ENCODE results near the gene INPP5F.
"Not testable (repeated sequence)": the region's sequence is repeated elsewhere in the genome, so short reads cannot be mapped to it uniquely, and the experiment has no call there.

Gene INPP5F

GRCh38 chr10:119826771-119827170 lies 100.9 kb downstream of the INPP5F start:
- no peak for DNase-seq

- no peak for DNase-seq
Observed at GRCh38 chr10:119827430-119827829, 101.6 kb downstream of the INPP5F start.

DNA sequence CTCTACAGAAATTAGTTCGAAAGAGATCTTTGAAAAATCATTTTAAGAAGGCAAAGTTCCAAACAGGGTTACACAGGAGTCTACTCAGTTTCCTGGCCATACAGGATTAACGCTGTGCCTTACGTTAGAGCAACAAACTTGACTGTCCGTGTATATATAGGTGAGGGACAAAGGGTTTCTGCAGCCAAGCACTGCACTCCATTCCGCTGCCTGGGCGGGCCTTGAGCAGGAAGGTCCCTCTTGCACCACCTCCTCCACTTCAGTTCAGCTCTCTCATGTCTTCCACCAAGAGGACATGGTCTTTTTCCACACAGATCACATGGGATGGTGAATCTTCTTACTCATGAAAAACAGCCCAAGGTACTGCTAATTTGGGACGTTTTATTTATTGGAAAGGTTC lies 103.6 kb downstream of the INPP5F start:
- no peak for DNase-seq

- no peak for DNase-seq
Observed at GRCh38 chr10:119830851-119831250, 105.0 kb downstream of the INPP5F start.

DNA sequence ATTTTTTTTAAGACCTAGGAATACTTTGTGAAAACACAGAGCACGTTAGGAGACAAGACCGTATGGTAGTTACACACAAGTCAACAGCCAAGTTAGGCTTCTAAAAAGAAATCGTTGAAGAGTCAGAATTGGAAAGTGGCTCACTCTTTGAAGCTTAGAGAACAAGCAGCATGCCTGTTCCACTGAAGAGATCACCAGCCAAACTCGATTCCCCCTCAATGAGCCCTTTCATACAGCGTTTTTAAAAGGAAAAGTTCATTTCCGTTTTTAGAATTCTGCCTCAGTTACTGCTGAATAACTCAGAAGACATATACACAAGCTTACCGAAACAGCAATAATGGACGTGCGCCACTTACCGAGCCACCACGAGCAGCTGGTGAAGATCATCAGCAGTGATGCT lies 105.8 kb downstream of the INPP5F start:
- no peak for DNase-seq

- no peak for DNase-seq
Observed at GRCh38 chr10:119832951-119833350, 107.1 kb downstream of the INPP5F start.

DNA sequence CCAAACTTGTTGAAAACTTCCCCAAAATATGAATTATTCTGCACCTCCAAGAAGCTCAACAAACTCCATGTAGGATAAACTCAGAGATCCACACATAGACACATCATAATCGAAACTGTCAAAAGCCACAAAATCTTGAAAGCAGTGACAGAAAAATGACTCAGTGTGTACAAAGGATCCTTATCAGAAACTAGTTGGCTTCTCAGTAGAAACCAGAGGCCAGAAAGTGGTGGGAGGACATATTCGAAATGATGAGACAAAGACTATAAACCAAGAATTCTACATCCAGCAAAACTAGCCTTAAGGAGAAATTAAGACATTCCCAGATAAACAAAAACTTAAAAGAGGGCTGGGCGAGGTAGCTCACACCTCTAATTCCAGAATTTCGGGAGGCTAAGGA lies 108.3 kb downstream of the INPP5F start:
- no peak for DNase-seq

GRCh38 chr10:119845656-119846055 lies 119.8 kb downstream of the INPP5F start:
- no peak for DNase-seq

DNA sequence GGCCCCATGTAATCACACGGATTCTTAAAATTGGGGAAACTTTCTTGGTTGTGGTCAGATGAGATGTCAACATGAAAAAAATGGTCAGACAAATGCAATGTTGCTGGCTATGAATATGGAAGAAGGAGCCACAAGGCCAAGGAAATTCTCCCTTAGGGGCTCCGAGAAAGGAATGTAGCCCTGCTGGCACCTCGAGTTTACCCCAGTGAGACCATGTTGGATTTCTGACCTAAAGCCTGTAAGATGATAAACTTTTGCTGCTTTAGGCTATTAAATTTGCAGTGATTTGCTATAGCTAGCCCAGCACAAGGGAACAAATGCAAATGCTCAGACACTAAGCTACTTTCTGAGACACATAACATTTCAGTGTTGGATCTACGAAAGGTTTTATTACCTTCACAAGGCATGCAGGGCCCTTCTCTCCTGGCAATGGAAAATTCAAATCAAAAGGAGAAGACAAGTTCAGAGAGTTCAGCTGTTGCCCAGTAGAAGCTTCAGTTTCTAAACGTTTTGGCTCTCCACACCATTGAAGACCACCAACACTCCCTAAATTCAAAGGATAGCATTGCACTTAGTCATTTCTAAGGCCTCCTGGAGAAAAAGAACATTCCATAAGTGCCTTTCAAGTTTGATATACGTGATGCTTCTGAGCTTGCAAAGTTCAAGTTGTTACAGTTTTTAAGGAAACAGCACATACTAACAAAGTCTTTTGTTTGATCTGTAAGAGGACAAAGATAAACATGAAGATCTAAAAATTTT lies 123.4 kb downstream of the INPP5F start:
- DNase-seq, result no peak

DNA sequence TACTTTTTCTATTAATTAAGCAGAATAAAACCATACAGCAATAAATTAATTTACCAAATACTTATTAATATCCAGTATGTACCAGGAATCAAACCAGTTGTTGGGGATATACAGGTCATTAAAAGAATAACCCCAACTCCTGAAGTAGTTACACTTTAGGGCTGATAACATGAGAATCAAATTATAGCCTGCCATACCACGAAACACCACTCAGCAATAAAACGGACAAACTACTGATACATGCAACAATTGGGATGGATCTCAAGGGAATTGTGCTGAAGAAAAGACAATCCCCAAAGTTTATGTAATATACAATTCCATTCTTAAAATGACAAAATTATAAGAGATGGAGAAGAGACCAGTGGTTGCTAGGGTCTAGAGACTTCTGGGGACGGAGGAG lies 124.1 kb downstream of the INPP5F start:
- no peak for DNase-seq

DNA sequence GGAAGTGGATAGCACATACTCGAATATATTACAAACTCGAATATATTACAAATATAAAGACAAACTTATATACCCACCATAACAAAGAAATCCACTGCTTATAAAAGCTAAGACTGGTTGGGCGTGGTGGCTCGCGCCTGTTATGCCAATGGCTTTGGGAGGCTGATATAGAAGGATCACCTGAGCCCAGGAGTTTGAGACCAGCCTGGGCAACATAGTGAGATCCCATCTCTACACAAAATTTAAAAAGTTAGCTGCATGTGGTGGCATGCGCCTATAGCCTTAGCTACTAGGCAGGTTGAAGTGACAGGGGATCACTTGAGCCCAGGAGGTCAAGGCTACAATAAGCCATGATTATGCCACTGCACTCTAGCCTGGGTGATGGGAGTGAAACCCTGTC lies 126.4 kb downstream of the INPP5F start:
- no peak for DNase-seq

DNA sequence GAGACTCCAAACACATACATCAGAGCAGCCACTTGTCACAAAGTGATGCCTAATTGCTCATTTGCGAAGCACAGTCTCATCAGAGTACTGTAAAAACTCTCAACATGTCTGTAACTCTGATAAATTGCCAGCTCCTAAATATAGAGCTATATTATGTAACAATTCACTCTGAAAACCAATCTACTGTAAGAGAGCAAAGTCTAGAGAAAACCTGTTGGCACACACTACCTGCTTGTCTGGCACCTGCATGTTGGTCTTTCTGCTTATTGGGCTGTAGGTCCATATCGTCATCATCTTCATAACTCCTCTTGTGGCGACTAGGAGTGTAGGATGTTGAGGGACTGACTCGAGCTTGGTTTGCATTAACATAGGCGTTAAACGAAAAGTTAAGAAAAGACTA lies 127.0 kb downstream of the INPP5F start:
- no peak for DNase-seq

- no peak for DNase-seq
Observed at GRCh38 chr10:119853574-119853973, 127.7 kb downstream of the INPP5F start.

- no peak for DNase-seq
Observed at GRCh38 chr10:119858063-119858462, 132.2 kb downstream of the INPP5F start.

- peak; percentile 58 to 61 for DNase-seq
Observed at GRCh38 chr10:119859420-119860258, 133.8 kb downstream of the INPP5F start.

DNA sequence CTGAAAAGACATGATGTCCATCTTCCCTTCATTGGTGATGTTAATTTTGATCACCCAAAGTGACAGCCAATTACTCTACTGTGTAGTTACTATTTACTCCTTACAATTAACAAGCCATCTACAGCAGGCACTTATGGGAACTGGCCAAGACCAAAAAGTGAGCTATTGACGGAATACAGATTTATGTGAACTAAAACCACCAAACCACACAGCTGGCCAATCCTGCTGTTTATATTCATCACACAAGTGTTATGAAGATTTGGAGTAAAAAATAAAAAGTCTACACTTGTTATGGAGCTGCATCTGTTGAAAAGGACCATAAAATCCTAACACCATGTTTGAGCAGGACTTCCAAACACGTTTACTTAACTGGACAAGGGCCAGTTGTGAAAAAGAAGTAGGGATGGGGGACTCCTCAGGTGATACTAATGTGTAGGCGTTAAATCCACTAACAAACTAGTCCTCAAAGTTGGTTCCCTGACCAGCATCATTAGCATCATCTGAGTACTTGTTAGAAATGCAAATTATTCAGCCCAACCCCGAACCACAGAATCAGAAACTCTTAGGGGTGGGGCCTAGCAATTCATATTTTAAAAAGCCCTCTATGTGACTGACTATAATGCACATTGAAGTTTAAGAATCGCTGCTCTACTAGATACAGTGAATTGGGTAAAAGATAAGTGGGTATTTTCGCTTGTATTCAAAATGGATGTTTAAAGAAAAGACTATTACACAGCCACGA lies 135.2 kb downstream of the INPP5F start:
- DNase-seq, result no peak

- DNase-seq, result no peak
Observed at GRCh38 chr10:119862524-119862923, 136.7 kb downstream of the INPP5F start.

DNA sequence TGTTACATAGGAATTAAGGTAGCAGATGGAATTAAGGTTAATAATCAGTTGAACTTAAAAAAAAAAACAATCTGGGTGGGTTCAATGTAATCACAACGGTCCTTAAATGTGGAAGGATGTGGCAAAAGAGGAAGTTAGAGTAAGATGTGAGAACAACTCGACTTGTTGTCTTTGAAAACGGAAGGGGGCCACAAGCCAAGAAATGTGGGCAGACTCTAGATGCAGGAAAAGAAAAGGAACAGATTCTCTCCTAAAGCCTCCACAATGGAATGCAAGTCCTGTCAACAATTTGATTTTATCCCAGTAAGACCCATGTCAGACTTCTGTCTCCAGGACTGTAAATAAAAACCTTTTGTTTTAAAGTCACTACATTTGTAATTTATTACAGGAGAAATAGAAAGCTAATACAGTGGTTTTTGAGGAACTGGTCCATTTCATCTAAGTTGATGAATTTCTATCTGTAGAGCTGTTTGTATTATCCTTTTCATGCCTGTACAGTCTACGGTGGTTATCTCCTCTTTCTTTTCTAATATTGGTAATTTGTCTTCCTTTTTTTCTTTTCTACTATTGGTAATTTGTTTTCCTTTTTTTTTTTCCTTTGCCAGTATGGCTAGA lies 138.2 kb downstream of the INPP5F start:
- DNase-seq, result no peak

- DNase-seq, result no peak
Observed at GRCh38 chr10:119865699-119866240, 139.9 kb downstream of the INPP5F start.

DNA sequence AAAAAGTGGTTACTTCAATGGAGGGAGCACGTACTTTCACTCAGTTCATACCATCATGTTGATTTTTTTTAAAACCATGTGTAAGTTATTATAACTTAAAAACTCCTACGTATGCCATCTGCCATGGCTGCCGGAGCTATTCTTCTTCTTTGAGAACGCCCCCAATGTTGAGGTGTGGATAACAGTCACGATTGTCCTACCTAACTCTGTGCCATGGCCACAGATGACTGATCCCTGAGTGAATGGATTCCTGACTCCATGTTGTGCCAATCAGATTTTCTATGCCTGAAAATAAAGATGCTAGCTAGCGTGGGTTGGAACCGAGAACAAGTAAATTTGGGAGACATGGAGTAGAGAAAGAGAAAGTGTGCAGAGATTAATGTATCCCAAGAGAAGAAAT lies 141.5 kb downstream of the INPP5F start:
- no peak for DNase-seq

DNA sequence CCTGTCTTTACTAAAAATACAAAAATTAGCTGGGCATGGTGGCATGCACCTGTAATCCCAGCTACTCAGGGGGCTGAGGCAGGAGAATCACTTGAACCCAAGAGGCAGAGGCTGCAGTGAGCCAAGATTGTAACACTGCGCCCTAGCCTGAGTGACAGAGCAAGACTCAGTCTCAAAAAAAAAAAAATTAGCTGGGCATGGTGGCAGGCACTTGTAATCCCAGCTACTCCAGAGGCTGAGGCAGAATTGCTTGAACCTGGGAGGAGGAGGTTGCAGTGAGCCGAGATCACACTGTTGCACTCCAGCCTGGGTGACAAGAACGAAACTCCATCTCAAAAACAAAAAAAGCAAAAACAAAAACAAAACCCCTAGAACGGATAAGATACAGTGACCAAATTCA lies 143.5 kb downstream of the INPP5F start:
- not testable (repeated sequence) for DNase-seq

GRCh38 chr10:119871881-119872609 lies 146.2 kb downstream of the INPP5F start:
- peak; percentile 48 to 61 for DNase-seq
